ENCODE measurements around the gene BRD8. TPM values are rescaled to one million over a fixed set of nuclear protein-coding genes. Genes with fewer than 3 reads are reported as not detected.

BRD8 gene
- total and polyA plus RNA-seq, 9 of the 15 experiments (the other 6 are each of a cell fraction or from before 2014, with no cell fraction given), result 54.6 to 163 (median 87.0) TPM

DNA sequence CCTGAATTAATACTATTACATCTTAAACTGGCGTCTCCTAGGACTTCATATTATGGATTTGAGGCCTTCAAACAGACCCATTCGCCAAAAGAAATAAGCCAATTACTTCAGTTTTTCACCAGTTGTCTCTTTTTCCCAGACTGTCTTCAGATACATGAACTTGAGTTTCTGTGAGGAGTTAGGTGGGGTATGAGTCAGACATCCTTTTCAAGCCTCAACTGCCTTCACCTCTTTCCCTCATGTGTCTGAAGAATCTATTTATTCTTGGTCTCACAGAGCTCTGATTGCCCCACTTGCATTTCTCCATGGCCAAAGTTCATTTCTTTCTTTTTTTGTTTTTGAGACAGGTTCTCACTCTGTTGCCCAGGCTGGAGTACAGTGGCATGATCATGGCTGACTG is 82.1 kb downstream of the BRD8 start:
- 6% methylated on average over 2 of the region's 2 CpGs for WGBS (ENCODE audit: insufficient coverage, low coverage, missing lambda C conversion rate)
- Histone ChIP-seq H3K27ac (ENCODE audit: extremely low read depth, low read depth, low read length) (no peak overlapping the region), H3K36me3 (ENCODE audit: control insufficient read depth, insufficient read depth, low read length) (no peaks in the 10 kb centered on the region), H3K9ac (ENCODE audit: insufficient read depth in 1 of 2, low read depth in 2 of 2, low read length in 2 of 2) (no peak overlapping the region), H2AFZ (ENCODE audit: low read depth, low read length) (no peak overlapping the region), H3K9me3 (replicated peaks; ENCODE audit: control insufficient read depth, insufficient read depth, low read depth, low read length) (no peaks in the 10 kb centered on the region), H3K4me1 (replicated peaks in 1 of 2; ENCODE audit: control insufficient read depth in 2 of 2, insufficient read depth in 2 of 2, low read length in 2 of 2) (no peaks in the 10 kb centered on the region), H3K79me2 (ENCODE audit: control insufficient read depth, insufficient read depth, low read length) (no peaks in the 10 kb centered on the region), H3K9me1 (ENCODE audit: control insufficient read depth, insufficient read depth, low read length) (no peaks in the 10 kb centered on the region), H3K27me3 (ENCODE audit: control insufficient read depth in 2 of 2, insufficient read depth in 2 of 2, low read length in 2 of 2) (peaks cover 22 to 43% of the 10 kb centered on the region in 2 experiments), H4K20me1 (replicated peaks; ENCODE audit: control insufficient read depth, insufficient read depth, low read length) (no peaks in the 10 kb centered on the region; the same call in 1 of the 2 replicates), H3K4me2 (ENCODE audit: insufficient read depth, low read length) (no peak overlapping the region), H3K4me3 (no peak overlapping the region)
- ChIA-PET POLR2A (interaction anchor here (1.3 kb wide), 1 partner anchor 9 kb away, joined by 3 read pairs; no protein-coding TSS in a partner anchor), CTCF (ENCODE audit: low intra/inter-chr PET ratio) (no interaction called here)
- TF ChIP-seq FOXJ3 (CRISPR knock-in tag; IDR thresholded peaks at IDR 0.05) (no peak), SRF (CRISPR knock-in tag; IDR thresholded peaks at IDR 0.05) (no peak), NR3C1 (CRISPR knock-in tag; IDR thresholded peaks at IDR 0.05) (no peak), MEF2D (tag; conservative IDR thresholded peaks at IDR 0.05; ENCODE audit: low read depth) (no peak), CSDE1 (IDR thresholded peaks at IDR 0.05) (no peak), SMARCA4 (IDR thresholded peaks at IDR 0.05) (no peak), STAT6 (CRISPR knock-in tag; IDR thresholded peaks at IDR 0.05) (no peak), SRSF1 (IDR thresholded peaks at IDR 0.05; ENCODE audit: low read depth, low read length) (no peak), TSC22D4 (tag; IDR thresholded peaks at IDR 0.05) (no peak), ZNF133 (CRISPR knock-in tag; IDR thresholded peaks at IDR 0.05) (no peak), KLF10 (CRISPR knock-in tag; IDR thresholded peaks at IDR 0.05) (no peak), FOXO4 (CRISPR knock-in tag; IDR thresholded peaks at IDR 0.05) (no peak), WHSC1 (IDR thresholded peaks at IDR 0.05; ENCODE audit: low read length) (no peak), SMC3 (conservative IDR thresholded peaks at IDR 0.05; ENCODE audit: insufficient read depth, low read depth, low read length) (no peak), ZFPM2 (CRISPR knock-in tag; IDR thresholded peaks at IDR 0.05) (no peak), CAMTA2 (CRISPR knock-in tag; conservative IDR thresholded peaks at IDR 0.05) (no peak), PCBP2 (IDR thresholded peaks at IDR 0.05; ENCODE audit: low read depth, low read length, poor library complexity, severe bottlenecking) (no peak), GTF2F1 (IDR thresholded peaks at IDR 0.05; ENCODE audit: low read depth, low read length) (no peak), KAT8 (IDR thresholded peaks at IDR 0.05; ENCODE audit: low read depth) (no peak)
- TF ChIP-seq, protein P1, sequence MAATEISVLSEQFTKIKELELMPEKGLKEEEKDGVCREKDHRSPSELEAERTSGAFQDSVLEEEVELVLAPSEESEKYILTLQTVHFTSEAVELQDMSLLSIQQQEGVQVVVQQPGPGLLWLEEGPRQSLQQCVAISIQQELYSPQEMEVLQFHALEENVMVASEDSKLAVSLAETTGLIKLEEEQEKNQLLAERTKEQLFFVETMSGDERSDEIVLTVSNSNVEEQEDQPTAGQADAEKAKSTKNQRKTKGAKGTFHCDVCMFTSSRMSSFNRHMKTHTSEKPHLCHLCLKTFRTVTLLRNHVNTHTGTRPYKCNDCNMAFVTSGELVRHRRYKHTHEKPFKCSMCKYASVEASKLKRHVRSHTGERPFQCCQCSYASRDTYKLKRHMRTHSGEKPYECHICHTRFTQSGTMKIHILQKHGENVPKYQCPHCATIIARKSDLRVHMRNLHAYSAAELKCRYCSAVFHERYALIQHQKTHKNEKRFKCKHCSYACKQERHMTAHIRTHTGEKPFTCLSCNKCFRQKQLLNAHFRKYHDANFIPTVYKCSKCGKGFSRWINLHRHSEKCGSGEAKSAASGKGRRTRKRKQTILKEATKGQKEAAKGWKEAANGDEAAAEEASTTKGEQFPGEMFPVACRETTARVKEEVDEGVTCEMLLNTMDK (IDR thresholded peaks at IDR 0.05; ENCODE audit: borderline replicate concordance, insufficient read depth, low read depth, low read length, poor library complexity, severe bottlenecking), result no peak
- in situ Hi-C loops (cut with MboI) (no loop called here), intact Hi-C loops (cut with micrococcal nuclease) (no loop called here)
- no peak for ATAC-seq
- no peak for FAIRE-seq
- BruUV-seq (replicated peaks), result no TSS peak
- DNase-seq (ENCODE audit: extremely low read depth in 1 of 4, low spot score in 3 of 4), result no peak

All from K562 (cell line).